NCI-H2029 treated with DMSO at 0.1 percent for 48 hours (cell line): Measurements from ENCODE around the gene PPFIA4.

ENCODE experiments used
- DNase-seq: peaks from one replicate; lab custom pipeline; 2025; lab: John Stamatoyannopoulos, UW

Gene PPFIA4

GRCh38 chr1:203040513-203041275, 14.4 kb downstream of the PPFIA4 start:
- no peak for DNase-seq

- no peak for DNase-seq
Measured at GRCh38 chr1:203041351-203041932, 15.2 kb downstream of the PPFIA4 start.

GRCh38 chr1:203043830-203044545, 17.7 kb downstream of the PPFIA4 start:
- no peak for DNase-seq

- no peak for DNase-seq
Measured at GRCh38 chr1:203044546-203045250, 18.4 kb downstream of the PPFIA4 start.

GRCh38 chr1:203045336-203045735, 19.0 kb downstream of the PPFIA4 start:
- no peak for DNase-seq

GRCh38 chr1:203045821-203046594, 19.7 kb downstream of the PPFIA4 start:
- DNase-seq, result no peak

- no peak for DNase-seq
Measured at GRCh38 chr1:203046984-203047630, 20.8 kb downstream of the PPFIA4 start.

- DNase-seq, result no peak
Measured at GRCh38 chr1:203048086-203048485, 21.8 kb downstream of the PPFIA4 start.

GRCh38 chr1:203048555-203049051, 22.3 kb downstream of the PPFIA4 start:
- no peak for DNase-seq

GRCh38 chr1:203049077-203049476, 22.8 kb downstream of the PPFIA4 start:
- no peak for DNase-seq

- DNase-seq, result no peak
Measured at GRCh38 chr1:203049576-203050180, 23.4 kb downstream of the PPFIA4 start.

GRCh38 chr1:203050826-203051225, 24.5 kb downstream of the PPFIA4 start:
- no peak for DNase-seq

GRCh38 chr1:203051841-203052324, 25.6 kb downstream of the PPFIA4 start:
- no peak for DNase-seq

GRCh38 chr1:203052601-203053000, 26.3 kb downstream of the PPFIA4 start:
- no peak for DNase-seq

- DNase-seq, result no peak
Measured at GRCh38 chr1:203054184-203054583, 27.9 kb downstream of the PPFIA4 start.

- no peak for DNase-seq
Measured at GRCh38 chr1:203054642-203055041, 28.4 kb downstream of the PPFIA4 start.

GRCh38 chr1:203055161-203055799, 29.0 kb downstream of the PPFIA4 start:
- DNase-seq, result no peak

GRCh38 chr1:203056012-203056411, 29.7 kb downstream of the PPFIA4 start:
- DNase-seq, result no peak

- DNase-seq, result no peak
Measured at GRCh38 chr1:203056516-203056915, 30.2 kb downstream of the PPFIA4 start.
